DMS114 treated with DMSO at 0.1 percent for 48 hours (cell line): ENCODE measurements around the gene SDK1.

Experiments used
- DNase-seq: peaks from one replicate; lab custom pipeline; 2025; ENCODE audit not compliant: unreplicated experiment; lab: John Stamatoyannopoulos, UW

SDK1 gene

GRCh38 chr7:4025694-4026615 is 724.9 kb downstream of the SDK1 start:
- DNase-seq = no peak

GRCh38 chr7:4026941-4027486 is 726.0 kb downstream of the SDK1 start:
- no peak for DNase-seq

GRCh38 chr7:4028221-4028620 is 727.2 kb downstream of the SDK1 start:
- DNase-seq = no peak

- DNase-seq = no peak
Observed at GRCh38 chr7:4029941-4030340, 728.9 kb downstream of the SDK1 start.

- no peak for DNase-seq
Observed at GRCh38 chr7:4030346-4030950, 729.4 kb downstream of the SDK1 start.

GRCh38 chr7:4033996-4034395 is 732.9 kb downstream of the SDK1 start:
- DNase-seq = no peak

- no peak for DNase-seq
Observed at GRCh38 chr7:4037308-4037707, 736.3 kb downstream of the SDK1 start.

- no peak for DNase-seq
Observed at GRCh38 chr7:4037877-4038276, 736.8 kb downstream of the SDK1 start.

GRCh38 chr7:4040109-4040928 is 739.3 kb downstream of the SDK1 start:
- no peak for DNase-seq

- no peak for DNase-seq
Observed at GRCh38 chr7:4042402-4043045, 741.5 kb downstream of the SDK1 start.

GRCh38 chr7:4043988-4044387 is 742.9 kb downstream of the SDK1 start:
- DNase-seq = no peak

GRCh38 chr7:4045450-4045849 is 744.4 kb downstream of the SDK1 start:
- no peak for DNase-seq

GRCh38 chr7:4045975-4046374 is 744.9 kb downstream of the SDK1 start:
- no peak for DNase-seq

- no peak for DNase-seq
Observed at GRCh38 chr7:4048336-4048735, 747.3 kb downstream of the SDK1 start.

- no peak for DNase-seq
Observed at GRCh38 chr7:4049202-4049601, 748.1 kb downstream of the SDK1 start.

GRCh38 chr7:4050126-4050660 is 749.1 kb downstream of the SDK1 start:
- DNase-seq = no peak

GRCh38 chr7:4051696-4052095 is 750.6 kb downstream of the SDK1 start:
- DNase-seq = no peak

GRCh38 chr7:4052130-4052529 is 751.1 kb downstream of the SDK1 start:
- DNase-seq = no peak

GRCh38 chr7:4054158-4054557 is 753.1 kb downstream of the SDK1 start:
- DNase-seq = no peak

GRCh38 chr7:4056552-4057288 is 755.7 kb downstream of the SDK1 start:
- no peak for DNase-seq
